Epithelial cell of prostate (primary cell): ENCODE data around the gene ICA1.
"Not testable (repeated sequence)": the region's sequence is repeated elsewhere in the genome, so short reads cannot be mapped to it uniquely, and the experiment has no call there.

ENCODE experiments used
- DNase-seq: peaks from one replicate; pipeline ENCODE4 v3.0.0-alpha.2; 2011; ENCODE audit warnings: low read depth, low spot score
- H3K27ac ChIP-seq: fragments of 450-650 bp; 2 replicates; pipeline ENCODE4 v1.5.1; 2017; ENCODE audit warnings: mild to moderate bottlenecking

The ICA1 gene

GRCh38 chr7:8271960-8272359 lies 10.0 kb upstream of the ICA1 start:
- DNase-seq, result no peak
- H3K27ac ChIP-seq, result no peak overlapping the region

DNA sequence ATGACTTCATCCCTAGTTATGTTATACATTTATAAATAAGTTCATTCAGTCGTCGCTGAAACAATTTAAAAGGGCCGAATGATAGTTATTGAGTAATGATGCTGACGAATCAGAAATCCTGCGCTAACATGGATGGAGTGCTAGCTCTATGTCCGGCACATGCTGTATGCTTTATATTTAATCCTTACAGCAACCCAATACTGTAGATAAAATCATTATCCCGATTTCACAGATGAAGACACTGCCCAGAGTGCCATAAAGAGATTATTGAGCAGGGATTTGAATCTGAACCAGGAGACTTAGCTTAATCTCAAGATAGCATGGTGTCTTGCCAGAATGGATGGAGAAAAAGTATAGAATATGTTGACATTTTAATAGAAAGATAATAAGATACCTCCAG lies 1.1 kb upstream of the ICA1 start:
- no peak overlapping the region for H3K27ac ChIP-seq
- DNase-seq, result no peak

GRCh38 chr7:8260871-8261694 lies 884 bp downstream of the ICA1 start:
- peak overlapping the region; percentile 60 for H3K27ac ChIP-seq
- DNase-seq, result no peak

- DNase-seq, result no peak
- H3K27ac ChIP-seq, result no peak overlapping the region
Measured at GRCh38 chr7:8259586-8260222, 2.3 kb downstream of the ICA1 start.

DNA sequence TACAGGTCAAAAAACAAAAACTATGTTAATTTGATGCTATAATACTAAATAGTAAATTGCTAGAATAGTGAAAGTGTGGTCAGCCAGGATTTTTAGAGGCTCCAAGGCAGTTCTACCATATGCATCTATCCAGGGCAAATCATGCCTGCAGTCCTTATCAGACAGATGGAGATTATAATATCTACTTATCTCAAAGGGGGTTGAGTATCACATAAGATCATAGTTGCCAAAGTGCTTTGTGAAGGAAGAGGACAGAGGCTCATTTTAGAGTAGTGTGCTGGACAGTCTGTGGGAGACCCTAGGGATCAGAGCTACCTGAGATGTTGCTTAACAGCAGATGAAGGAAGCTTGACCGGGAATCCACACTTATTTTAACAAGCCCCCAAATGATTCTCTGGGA lies 3.2 kb downstream of the ICA1 start:
- no peak for DNase-seq
- no peak overlapping the region for H3K27ac ChIP-seq

DNA sequence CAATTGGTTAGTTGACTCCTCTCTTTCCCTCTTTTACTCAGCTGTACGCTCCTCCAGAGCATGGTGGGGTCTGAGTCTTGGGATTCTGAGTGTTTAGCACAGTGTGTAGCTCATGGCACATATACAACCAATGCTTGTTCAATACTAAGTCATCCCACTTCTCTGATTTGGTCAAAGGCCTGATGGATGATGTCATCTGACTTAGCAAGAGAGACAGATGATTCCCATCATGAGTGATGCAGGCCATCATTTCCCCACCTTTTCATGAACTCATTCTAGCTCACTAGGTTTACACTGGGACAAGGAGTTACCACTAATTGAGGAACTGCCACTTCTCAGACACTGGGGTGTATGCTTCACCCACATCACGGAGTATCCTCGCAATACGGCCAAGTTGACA lies 3.8 kb downstream of the ICA1 start:
- H3K27ac ChIP-seq, result no peak overlapping the region
- DNase-seq, result no peak

DNA sequence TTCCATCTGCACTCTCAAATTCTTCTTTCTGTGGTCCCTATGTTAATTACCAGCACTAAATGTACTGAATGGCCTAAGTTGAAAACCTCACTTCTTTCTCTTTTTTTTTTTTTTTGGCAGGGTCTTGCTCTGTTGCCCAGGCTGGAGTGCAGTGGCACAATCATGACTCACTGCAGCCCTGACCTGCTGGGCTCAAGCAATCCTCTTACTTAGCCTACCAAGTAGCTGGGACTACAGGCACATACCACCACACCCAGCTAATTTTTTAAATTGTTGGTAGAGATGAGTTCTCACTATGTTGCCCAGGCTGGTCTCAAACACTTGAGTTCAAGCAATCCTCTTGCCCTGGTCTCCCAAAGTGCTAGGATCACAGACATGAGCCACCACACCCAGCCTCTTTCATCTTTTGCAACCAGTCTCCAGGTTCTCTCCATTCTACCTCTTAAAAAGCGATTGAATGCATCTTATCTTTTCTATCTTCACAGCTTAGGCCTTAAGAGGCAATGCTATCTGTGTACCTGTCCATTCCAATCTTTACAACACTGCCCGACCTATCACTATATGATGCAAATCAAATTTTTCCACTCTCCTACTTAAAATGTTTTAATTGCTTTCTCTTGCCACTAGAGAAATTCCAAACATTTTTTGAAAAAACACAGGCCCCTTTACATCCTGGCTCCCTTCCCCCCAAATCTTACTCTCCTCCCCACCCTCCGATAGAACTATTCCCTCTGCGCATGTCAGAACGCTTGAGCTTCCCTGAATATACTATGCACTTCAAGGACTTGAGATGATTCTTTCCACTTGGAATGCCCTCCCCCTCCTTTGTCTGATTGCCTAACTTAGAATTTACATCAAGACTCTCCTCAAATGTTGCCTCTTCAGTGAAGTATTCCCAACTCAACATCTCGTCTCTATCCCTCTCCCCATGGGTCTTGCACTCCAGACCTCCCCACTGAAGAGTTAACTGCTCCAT lies 6.0 kb downstream of the ICA1 start:
- no peak overlapping the region for H3K27ac ChIP-seq
- no peak for DNase-seq

- no peak for DNase-seq
Measured at GRCh38 chr7:8254667-8255066, 7.3 kb downstream of the ICA1 start.

DNA sequence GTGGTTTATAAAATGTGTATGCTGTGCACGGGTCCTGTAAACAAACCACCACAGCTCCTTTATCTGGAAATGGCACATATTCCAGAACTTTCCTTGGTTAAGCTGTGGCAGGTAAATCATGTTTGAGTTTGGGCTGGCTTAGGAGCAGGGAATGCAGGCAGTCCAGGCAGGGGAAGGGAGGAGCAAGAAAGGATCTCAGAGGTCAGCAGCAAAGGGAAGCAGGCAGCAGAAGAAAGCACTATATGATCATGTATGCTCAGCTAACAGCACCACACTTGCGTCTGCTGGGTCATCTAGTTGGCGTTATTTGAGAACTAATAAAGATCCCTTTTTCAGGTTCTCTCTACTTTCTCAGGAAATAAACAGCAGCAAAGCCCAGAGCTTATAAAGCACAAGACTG lies 7.8 kb downstream of the ICA1 start:
- no peak for DNase-seq
- H3K27ac ChIP-seq, result no peak overlapping the region

More at GRCh38 chr7:8254667-8255066, 7.3 kb downstream of the ICA1 start:
- H3K27ac ChIP-seq, result no peak overlapping the region

DNA sequence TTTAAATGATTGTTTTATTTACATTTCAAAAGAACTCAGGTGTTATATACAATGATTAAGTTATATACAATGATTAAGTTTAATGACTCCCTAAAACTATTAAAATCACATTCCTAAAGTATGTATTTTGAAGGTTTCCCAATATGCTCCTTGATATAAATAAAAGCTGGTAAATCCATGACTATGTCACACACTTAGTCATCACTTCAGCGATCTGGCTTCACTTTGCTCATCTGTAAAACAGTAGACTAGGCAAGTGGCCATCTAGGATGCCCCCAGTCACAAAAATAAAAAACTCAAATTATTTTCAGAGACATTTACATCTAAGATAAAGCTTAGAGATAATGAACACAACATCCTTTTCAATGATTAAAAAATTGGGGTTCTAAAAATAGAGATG lies 10.8 kb downstream of the ICA1 start:
- DNase-seq, result no peak
- no peak overlapping the region for H3K27ac ChIP-seq

DNA sequence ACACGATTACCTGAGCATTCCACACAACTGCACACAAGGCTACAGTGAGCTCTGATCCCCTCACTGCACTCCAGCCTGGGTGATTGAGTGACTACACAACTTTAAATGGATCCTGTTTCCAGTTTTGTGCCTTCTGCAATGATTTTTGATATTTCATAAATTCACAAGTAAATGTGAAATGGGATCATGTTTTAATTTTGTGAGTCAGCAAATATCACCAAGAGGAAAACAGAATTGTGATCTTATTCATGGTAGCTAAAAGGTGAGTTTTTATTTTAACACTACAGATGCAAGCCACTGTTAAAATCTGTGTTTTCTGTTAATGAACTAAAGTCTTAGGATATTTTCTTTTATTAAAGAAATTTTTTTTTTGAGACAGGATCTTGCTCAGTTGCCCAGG lies 11.4 kb downstream of the ICA1 start:
- no peak for DNase-seq
- no peak overlapping the region for H3K27ac ChIP-seq

GRCh38 chr7:8249121-8249520 lies 12.8 kb downstream of the ICA1 start:
- H3K27ac ChIP-seq, result no peak overlapping the region
- DNase-seq, result no peak

- H3K27ac ChIP-seq, result no peak overlapping the region
- DNase-seq, result no peak
Measured at GRCh38 chr7:8246020-8246419, 15.9 kb downstream of the ICA1 start.

DNA sequence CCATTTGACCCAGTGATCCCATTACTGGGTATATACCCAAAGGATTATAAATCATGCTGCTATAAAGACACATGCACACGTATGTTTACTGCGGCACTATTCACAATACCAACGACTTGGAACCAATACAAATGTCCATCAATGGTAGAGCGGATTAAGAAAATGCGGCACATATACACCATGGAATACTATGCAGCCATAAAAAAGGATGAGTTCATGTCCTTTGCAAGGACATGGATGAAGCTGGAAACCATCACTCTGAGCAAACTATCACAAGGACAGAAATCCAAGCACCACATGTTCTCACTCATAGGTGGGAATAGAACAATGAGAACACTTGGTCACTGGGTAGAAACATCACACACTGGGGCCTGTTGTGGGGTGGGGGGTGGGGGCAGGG lies 16.9 kb downstream of the ICA1 start:
- not testable (repeated sequence) for H3K27ac ChIP-seq, DNase-seq

GRCh38 chr7:8243059-8243458 lies 18.9 kb downstream of the ICA1 start:
- H3K27ac ChIP-seq, DNase-seq: not testable (repeated sequence)

DNA sequence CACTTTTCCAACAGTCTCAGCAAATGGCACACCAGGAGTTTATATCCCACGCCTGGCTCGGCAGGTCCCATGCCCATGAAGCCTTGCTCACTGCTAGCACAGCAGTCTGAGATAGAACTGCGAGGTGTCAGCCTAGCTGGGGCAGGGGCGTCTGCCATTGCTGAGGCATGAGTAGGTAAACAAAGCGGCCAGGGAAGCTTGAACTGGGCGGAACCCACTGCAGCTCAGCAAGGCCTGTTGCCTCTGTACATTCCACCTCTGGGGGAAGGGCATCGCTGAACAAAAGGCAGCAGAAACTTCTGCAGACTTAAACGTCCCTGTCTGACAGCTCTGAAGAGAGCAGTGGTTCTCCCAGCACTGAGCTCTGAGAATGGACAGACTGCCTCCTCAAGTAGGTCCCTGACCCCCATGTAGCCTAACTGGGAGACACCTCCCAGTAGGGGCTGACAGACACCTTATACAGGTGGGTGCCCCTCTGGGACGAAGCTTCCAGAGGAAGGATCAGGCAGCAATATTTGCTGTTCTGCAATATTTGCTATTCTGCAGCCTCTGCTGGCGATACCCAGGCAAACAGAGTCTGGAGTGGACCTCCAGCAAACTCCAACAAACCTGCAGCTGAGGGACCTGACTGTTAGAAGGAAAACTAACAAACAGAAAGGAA lies 22.1 kb downstream of the ICA1 start:
- not testable (repeated sequence) for DNase-seq, H3K27ac ChIP-seq

DNA sequence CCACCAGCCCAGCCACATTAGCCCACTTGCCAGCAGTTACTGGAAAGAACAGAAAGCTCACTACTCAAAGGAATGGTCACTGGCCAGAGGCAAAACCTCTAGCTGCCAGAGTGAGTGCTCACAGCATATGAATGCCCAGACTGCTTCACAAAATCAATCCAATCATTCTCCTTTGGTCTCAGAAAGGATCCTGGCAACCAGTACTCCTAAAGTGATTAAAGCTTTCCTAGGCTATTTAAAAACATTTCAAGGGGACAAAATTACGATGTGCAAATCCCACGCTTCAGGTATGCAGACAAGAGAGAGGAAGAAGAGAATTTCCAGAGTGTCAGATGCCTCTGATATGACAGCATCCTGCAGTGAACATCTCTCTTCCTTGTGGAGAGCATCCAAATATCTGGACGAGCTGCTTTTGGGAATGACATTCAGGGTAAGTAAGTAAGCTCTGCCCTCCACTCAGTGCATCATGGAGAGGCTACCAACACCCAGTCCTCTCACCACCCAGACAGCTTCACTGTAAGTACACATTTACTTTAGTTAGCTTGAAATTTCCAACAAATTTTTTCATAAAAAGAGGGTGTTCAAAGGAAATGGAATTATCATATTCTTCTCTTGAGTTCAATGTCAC lies 25.1 kb downstream of the ICA1 start:
- DNase-seq, result no peak
- no peak overlapping the region for H3K27ac ChIP-seq

DNA sequence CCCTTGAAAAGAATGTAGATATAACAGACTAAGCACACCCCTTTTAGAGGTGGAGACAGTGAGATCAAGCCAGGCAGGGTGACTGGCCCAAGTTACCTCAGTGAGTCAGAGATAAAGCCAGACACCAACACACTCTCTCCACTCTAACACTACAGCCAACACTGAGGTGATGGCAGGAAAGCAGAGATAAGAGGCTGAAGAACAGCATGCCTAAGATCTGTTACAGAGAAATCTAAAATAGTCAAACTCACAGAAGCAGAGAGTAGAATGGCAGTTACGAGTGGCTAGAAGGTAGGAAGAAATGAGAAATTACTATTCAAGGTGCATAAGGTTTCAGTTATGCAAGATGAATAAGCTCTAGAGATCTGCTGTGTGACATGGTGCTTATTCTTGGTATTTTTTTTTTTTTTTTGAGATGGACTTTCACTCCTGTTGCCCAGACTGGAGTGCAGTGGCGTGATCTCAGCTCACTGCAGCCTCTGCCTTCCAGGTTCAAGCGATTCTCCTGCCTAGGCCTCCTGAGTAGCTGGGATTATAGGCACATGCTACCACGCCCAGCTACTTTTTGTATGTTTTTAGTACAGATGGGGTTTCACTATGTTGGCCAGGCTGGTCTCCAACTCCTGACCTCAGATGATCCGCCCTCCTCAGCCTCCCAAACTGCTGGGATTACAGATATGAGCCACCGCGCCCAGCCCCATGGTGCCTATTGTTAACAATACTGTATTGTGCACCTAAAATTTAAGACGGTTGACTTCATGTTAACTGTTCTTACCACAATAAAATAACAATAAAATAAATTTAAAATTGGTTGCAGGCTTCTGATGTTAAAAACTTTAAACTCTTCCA lies 28.7 kb downstream of the ICA1 start:
- H3K27ac ChIP-seq, result no peak overlapping the region
- no peak for DNase-seq

GRCh38 chr7:8229927-8230326 lies 32.0 kb downstream of the ICA1 start:
- DNase-seq, result no peak
- H3K27ac ChIP-seq, result no peak overlapping the region
